IPS DF 4.7 (cell line): ENCODE measurements around the gene NKIRAS2.
A peak's percentile ranks its signal among the peaks of the same experiment; 100 is the strongest.

ENCODE experiments used
- DNase-seq: peaks from one replicate; pipeline ENCODE4 v3.0.0-alpha.2; 2013; ENCODE audit warnings: low spot score; ENCODE audit errors: extremely low read depth

The NKIRAS2 gene

GRCh38 chr17:42053731-42054500, 34.0 kb downstream of the NKIRAS2 start:
- DNase-seq: no peak

DNA sequence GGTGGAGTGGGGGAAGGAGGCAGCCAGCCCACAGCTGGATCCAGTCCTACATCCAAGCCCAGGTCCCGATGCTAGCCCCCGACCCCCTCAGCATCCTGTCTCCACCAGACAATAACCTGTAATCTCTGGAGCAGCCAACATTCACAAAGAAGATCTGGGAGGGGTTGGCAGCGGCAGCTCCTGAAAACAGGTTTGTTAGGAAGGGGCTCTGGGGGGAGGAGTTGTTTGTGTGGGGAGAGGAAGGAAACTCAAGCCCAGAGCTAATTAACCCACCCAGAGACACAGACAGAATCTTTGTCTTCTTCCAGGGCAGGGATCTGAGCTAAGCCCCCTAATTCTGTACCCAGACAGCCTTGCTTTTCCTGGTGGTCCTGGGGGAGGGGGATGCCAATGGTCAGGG, 35.1 kb downstream of the NKIRAS2 start:
- no peak for DNase-seq

- no peak for DNase-seq
These were observed 35.6 kb downstream of the NKIRAS2 start for GRCh38 chr17:42055496-42055895.

DNA sequence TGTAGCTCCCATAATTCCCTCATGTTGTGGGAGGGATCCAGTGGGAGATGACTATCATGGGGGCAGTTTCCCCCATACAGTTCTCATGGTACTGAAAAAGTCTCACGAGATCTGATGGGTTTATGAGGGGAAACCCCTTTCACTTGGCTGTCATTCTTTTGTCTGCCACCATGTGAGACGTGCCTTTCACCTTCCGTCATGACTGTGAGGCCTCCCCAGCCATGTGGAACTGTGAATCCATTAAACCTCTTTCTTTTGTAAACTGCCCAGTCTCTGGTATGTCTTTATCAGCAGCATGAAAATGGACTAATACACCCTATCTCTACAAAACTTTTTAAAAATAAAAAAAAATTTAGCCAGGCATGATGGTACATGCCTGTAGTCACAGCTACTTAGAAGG, 36.7 kb downstream of the NKIRAS2 start:
- no peak for DNase-seq

- DNase-seq: no peak
These were observed 38.2 kb downstream of the NKIRAS2 start for GRCh38 chr17:42058063-42058462.

DNA sequence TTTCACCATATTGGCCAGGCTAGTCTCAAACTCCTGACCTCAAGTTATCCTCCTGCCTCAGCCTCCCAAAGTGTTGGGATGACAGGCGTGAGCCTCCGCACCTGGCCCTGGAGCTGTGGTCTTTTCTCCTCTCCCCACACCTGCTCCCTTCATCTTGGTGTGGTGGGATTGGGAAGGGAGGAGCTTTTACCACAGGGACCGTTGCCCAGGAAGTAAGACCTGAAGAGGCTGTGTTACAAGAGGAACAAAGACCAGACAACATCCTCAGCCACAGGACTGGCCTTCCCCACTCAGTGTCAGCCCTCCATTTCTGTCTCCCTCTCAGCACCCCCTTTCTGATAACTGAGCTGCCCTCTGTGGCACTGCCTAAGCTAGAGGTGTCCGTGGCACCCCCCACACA, 39.9 kb downstream of the NKIRAS2 start:
- DNase-seq: no peak

GRCh38 chr17:42060231-42060630, 40.3 kb downstream of the NKIRAS2 start:
- DNase-seq: no peak

DNA sequence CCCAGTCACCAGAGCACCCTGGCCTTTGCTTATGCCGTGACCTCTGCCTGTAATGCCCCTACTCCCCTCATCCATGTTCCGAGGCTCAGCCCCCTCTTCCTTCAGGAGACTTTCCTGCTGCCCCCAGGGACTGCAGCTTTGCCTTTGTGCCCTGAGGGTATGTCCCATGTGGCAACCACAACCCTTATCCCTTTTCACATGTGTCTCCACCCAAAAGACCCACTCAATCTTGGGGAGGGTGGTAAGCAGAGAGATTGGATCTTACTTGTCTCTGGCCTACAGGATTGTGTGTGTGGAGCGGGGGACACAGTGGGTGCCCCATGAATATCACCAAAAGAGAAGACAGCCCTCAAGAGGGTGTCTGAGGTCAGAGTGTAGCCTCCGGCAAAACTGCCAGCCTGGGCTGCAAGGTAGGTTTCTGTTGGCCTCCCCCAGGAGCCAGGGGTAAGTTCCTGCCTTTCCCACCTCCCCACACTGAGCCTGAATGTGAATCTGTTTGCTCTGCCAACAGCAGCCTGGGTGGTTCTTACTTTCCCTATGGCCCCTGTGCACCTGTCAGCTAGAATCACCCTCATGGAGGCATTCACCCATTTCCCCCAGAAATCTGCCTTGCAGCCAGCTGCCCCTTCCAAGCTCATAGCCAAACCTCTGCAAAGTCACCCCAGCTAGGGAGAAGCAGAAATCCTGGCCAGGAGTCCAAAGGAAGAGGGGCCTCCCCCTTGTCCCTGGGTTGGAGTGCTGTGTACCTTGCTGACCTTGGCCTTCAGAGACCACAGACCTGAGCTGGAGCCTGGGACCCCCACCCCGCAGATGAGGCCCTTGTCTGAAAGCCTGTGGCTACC, 42.0 kb downstream of the NKIRAS2 start:
- no peak for DNase-seq

DNA sequence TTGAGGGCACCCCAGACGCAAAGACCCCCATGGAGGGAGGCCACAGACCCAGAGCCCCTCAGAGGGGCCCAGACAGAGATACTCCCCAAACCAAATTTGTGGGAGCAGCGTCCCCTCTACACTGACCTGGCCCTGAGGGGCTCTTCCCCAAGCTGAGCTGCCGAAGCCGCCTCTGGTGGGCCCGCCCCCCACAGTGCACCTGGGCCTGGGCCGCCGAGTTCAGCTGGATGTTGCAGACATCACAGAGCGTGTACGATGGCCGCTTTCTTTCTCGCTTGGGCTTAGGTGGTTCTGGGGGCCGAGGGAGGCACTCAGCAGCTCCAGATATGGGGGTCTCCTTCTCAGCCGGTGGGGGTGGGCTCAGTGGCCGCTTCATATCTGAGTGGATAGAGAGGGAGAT, 42.8 kb downstream of the NKIRAS2 start:
- no peak for DNase-seq

DNA sequence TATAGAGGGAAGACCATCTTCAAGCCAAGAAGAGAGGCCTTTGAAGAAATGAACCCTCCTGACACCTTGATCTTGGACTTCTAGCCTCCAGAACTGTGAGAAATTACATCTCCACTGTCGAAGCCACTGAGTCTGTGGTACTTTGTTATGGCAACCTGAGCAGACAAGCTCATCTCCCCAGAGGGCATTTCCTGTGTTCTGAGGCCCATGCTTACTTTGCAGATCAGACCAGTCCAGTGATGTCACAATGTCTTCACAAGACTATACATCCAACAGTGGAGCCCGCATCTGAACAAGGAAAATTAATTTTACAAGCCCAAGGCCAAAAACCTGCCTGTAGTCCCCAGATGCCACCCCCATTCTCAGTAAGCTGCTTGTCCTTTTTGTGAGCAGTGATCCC, 45.3 kb downstream of the NKIRAS2 start:
- DNase-seq: no peak

DNA sequence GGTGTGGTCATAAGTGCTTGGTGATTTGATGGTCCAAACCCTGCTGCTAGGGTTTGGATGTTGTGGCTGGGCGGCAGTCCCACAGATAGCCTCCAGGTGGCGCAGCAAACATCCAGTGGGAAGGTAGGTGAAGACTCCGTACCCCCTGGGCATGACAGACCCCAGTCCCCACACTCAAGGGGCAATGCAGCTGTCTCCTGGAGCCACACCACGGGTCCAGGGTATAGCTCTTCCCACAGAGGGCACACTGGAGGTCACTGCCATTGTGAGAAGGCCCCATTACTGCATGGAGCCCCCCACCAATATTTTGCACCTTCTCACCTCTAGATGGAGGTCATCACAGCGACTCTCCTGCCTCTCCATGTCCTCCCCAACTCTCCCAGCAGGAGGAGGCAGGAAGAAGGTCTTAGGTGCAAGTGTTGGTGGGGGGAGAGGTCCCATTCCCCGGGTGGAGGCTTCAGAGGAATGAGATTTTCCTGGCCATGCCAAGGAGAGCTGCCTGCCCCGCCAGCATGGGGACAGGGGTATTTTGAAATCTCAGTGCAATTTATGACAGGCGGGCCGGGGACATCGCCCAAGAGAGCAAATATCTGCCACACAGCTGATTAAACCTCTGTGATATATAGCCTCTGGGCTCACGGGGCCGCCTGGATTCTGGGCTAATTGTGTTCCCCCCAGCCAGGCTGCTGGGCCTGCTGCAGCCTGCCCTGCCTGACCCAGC, 47.6 kb downstream of the NKIRAS2 start:
- peak; percentile 66 for DNase-seq

GRCh38 chr17:42068979-42069378, 49.1 kb downstream of the NKIRAS2 start:
- DNase-seq: no peak

DNA sequence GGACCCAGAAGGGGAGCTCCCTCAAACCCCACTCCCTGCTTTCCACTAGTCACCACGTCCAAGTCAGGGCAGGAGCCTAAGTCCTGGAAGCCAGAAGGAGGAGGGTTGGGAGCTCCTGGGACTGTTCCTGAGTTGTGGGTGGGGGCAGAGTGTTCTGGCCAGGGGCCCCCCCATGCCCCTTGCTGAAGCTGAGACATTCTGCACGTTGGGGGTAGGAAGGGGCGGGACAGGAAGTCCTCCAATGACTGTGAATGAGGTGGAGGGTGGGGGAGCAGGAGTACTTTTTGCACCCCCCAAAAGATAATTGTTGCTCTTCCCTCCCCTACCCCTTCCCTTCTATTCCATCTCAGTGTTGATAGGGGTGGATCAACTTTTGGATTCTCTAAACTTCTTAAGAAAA, 51.9 kb downstream of the NKIRAS2 start:
- DNase-seq: no peak

GRCh38 chr17:42072323-42073187, 52.7 kb downstream of the NKIRAS2 start:
- DNase-seq: no peak
